Stimulated activated CD8-positive, alpha-beta memory T cell treated with anti-CD3 and anti-CD28 coated beads, Interleukin-4, amount 100 ng/mL, for 48 hours (primary cell): ENCODE measurements around the gene RFK.
A peak's percentile ranks its signal among the peaks of the same experiment; 100 is the strongest.
"Not testable (repeated sequence)": the region's sequence is repeated elsewhere in the genome, so short reads cannot be mapped to it uniquely, and the experiment has no call there.

Source experiments
- DNase-seq: peaks from one replicate; pipeline ENCODE4 v3.0.0-alpha.2; 2020

RFK gene

DNA sequence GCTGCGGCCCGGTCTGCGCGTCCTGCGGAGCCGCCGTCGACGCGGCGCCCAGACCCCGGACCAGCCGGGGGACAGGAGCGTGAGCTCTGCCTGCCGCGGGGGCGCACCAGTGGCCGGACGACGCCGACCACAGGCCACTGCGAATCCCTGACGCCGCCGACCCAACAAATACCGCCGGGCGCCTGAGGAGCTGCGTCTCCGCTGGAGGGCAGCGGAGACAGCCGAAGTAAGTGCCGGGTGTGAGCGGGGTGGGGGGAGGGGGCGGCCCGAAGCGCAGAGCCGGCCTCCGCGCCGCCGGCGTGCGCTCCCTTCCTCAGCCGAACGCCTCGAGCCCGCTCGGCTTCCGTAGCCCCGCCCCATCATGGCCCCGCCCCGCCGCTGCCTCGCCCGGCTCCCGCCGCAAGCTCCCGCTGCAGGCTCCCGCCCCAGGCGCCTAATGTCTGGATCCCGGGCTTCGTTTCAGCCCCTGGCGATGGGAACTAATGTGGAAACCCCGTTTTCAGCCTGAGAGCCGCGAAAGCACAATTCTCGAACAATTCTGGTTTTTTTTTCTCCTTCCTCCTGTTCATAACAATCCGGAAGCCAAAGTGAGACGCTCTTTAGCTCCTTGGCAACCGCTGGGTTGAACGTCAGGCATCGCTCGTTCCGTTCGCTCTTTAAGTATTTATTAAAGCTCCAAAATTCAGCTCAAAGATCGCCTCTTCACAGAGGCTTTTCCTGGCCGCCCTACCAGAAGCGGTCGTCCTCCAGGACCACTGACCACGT, at the start of gene RFK:
RFK (minus strand) TSS at position 232 of the 765 bp plus-strand sequence. CDS start 255 bp downstream, outside the sequence.
- DNase-seq, result peak; percentile 97

DNA sequence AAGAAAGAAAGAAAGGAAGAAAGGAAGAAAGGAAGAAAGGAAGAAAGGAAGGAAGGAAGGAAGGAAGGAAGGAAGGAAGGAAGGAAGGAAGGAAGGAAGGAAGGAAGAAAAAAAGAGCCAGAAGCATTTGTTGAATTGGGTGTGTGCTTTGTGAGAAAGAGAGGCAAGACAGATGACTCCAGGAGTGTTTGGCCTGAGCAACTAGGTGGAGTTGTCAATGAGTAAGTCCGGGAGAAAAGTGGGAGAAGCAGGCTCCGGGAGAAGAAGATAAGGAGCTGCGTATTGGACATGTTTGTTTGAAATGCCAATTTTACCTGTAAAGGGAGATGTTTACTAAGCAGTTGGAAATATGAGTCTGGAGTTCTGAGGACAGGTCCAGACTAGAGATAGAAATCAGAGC, 49.7 kb upstream of the RFK start:
- DNase-seq, result no peak

DNA sequence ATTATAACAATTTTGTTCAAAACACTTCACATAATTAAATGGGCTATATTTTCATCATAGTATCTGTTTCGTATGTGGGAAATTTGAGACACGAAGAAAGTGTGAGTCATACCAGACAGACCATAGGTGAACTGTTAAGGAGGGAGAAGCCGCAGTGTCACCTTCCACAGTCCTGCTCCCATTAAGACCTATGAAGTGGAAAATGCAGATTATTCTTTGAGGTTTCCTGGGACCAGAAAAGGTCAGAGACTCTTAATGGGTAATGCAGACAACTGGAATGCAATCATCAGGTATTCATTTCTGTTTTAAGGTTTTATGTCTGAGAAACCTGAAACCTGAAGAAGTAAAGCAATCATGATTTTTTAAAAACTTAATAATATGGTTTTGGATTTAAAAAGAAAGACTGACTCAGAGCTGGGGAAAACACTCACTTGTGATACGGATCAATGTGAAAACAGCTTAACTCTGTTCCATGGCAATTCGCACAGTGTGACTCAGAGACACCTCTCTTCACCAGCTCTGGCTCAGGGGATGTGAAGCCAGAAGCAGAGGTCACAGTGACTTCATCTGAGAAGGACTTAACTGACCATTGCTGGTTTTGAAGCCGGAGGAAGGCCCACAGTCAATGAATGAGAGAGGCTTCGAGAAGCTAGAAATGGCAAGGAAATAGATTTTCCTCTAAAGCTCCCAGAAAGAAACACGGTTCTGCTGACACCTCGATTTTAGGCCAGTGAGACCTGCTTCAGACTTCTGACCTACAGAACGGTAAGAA, 47.5 kb upstream of the RFK start:
- DNase-seq, result peak; percentile 65

DNA sequence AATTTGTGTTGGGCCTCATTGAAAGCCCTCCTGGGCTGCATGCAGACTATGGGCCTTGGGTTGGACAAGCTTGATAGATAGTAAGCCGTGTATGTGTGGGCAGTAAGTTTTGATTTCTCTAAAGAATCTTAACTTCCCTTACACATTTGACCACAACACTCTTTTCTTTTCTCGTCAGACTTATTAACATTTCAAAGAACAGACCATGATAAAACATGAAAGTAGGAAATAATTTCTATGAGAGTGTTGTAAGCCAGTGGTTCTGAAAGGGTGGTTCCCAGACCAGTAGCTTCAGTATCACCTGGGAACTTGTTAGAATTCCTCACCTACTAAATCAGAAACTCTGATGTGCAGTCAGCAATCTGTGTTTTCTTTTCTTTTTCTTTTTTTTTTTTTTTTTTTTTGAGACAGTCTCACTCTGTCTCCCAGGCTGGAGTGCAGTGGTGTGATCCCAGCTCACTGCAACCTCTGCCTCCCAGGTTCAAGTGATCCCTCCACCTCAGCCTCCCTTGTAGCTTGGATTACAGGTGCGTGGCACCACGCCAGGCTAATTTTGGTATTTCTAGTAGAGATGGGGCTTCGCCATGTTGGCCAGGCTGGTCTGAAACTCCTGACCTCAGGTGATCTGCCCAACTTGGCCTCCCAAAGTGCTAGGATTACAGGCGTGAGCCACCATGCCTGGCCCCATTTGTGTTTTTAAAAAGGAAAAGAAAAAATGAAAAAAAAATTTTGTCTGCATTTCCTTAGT, 44.8 kb upstream of the RFK start:
- DNase-seq, result peak; percentile 43

DNA sequence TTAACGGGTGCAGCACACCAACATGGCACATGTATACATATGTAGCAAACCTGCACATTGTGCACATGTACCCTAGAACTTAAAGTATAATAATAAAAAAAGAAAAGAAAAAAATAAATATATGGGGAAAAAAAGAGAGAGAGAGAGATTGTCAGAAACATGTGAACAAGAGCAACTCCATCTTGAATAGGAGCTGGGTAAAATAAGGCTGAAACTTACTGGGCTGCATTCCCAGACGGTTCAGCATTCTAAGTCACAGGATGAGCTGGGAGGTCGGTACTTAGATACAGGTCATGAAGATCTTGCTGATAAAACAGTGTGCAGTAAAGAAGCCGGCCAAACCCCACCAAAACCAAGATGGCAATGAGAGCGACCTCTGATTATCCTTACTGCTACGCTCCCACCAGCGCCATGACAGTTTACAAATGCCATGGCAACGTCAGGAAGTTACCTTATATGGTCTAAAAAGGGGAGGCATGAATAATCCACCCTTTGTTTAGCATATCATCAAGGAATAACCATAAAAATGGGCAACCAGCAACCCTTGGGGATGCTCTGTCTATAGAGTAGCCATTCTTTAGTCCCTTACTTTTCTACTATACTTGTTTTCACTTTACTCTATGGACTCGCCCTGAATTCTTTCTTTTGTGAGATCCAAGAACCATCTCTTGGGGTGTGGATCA, 42.9 kb upstream of the RFK start:
- DNase-seq, result not testable (repeated sequence)

DNA sequence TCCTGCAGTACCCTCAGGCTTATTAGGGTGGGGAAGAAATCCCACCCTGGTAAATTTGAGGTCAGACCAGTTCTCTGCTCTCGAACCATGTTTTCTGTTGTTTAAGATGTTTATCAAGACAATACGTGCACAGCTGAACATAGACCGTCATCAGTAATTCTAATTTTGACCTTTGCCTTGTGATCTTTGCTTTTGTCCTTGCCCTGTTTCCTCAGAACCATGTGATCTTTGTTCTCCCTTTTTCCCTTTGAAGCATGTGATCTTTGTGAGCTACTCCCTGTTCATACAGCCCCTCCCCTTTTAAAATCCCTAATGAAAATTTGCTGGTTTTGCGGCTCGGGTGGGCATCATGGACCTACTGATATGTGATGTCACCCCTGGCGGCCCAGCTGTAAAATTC, 40.7 kb upstream of the RFK start:
- DNase-seq, result not testable (repeated sequence)

DNA sequence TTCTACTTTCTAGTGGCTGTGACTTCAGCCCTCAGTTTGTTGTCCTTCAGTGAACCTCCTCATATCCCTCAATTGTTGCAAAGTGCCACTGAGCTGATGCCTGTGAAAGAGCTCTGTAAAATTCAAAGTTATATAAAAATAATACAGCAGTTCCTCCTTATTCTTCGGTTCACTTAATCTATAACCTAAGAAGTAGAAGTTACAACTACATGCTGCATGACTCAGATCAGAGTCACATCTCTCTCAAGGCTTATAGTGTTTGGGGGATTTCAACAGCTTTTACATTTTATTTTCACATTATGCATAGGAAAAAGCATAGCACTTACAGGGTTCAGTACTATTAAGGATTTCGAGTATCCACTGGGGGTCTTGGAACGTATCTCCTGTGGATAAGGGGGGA, 39.6 kb upstream of the RFK start:
- no peak for DNase-seq

DNA sequence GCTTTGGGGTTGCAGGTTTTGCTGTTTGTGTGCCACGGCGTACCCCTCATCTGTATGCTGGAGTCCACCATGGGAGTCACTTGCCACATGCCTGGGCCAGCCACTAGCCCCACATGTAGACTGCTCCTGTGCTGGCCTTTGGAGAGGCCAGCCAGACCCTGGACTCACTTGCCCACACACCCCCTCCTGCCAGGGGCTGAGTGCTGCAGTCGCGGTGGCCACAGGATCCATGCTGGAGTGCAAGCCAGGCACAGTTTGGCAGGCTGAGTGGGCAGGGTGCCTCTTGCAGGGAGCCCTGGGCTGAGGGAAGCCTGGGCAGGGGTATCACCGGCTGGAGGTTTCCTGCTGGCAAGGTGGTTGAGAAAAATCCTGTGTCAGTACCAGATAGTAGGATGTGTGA, 39.2 kb upstream of the RFK start:
- no peak for DNase-seq

DNA sequence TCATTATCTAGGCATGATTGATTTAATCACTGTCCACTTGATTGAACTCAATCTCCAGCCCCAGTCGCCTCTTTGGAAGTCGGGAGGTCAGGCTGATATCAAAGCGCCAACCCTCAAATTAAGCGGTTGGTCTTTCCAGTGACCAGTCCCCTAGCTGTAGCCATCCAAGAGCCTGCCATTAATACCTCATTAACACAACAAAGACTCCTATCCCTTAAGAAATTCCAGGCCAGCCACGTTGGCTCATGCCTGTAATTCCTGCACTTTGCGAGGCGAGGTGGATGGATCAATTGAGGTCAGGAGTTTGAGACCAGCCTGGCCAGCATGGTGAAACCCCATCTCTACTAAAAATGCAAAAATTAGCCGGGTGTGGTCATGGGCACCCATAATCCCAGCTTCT, 37.4 kb upstream of the RFK start:
- no peak for DNase-seq

DNA sequence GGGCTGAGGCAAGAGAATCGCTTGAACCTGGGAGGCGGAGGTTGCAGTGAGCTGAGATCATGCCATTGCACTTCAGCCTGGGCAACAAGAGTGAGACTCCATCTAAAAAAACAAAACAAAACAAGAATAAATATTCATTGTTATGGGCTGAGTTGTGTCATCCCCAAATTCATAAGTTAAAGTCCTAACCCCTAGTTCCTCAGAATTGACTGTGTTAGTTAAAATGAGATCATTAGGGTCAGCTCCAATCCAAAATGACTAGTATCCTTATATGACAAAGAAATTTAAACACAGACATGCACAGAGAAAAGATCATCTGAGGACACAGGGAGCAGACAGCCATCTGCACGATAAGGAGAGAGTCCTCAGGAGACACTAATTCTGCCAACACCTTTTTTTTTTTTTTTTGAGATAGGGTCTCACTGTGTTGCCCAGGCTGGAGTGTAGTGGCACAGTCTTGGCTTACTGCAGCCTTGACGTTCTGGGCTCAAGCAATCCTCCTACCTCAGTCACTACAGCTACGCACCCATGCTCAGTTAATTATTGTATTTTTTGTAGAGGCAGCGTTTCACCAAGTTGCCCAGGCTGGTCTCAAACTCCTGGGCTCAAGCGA, 32.7 kb upstream of the RFK start:
- no peak for DNase-seq

DNA sequence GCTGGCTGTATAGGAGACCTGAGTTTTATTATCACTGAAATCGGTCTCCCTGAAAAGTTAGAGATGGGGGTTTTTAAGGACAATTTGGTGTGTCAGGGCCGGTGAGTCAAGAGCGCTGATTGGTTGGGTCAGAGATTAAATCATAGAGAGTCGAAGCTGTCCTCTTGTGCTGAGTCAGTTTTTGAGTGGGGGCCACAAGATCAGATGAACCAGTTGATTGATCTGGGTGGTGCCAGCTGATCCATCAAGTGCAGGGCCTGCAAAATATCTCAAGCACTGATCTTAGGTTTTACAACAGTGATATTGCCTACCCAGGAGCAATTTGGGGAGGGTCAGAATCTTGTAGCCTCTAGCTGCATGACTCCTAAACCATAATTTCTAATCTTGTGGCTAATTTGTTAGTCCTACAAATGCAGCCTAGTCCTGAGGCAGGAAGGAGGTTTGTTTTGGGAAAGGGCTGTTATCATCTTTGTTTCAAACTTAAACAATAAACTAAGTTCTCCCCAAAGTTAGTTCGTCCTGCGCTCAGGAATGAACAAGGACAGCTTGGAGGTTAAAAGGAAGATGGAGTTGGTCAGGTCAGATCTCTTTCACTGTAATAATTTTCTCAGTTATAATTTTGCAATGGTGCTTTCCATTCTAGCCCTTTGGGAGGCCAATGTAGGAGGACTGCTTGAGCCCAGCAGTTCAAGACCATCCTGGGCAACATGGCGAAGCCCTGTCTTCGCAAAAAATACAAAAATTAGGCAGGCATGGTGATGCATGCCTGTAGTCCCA, 31.6 kb upstream of the RFK start:
- no peak for DNase-seq

DNA sequence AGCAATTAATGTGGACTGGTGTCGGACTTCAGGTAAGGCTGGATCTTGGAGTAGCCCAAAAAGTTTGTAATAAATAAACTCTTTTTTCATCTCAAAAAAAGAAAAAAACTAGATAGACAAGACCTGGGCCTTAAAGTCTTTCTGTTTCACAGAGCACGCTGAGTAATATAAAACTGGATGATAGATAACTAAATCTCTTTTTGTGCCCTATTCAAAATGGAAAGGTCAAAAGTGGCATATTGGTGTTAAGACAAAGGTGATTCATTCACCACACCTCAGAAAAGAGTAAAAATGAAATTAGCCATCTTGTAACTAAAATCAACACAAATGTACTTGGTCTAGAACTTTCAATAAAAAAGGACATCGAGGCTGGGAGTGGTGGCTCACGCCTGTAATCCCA, 30.3 kb upstream of the RFK start:
- DNase-seq, result no peak

DNA sequence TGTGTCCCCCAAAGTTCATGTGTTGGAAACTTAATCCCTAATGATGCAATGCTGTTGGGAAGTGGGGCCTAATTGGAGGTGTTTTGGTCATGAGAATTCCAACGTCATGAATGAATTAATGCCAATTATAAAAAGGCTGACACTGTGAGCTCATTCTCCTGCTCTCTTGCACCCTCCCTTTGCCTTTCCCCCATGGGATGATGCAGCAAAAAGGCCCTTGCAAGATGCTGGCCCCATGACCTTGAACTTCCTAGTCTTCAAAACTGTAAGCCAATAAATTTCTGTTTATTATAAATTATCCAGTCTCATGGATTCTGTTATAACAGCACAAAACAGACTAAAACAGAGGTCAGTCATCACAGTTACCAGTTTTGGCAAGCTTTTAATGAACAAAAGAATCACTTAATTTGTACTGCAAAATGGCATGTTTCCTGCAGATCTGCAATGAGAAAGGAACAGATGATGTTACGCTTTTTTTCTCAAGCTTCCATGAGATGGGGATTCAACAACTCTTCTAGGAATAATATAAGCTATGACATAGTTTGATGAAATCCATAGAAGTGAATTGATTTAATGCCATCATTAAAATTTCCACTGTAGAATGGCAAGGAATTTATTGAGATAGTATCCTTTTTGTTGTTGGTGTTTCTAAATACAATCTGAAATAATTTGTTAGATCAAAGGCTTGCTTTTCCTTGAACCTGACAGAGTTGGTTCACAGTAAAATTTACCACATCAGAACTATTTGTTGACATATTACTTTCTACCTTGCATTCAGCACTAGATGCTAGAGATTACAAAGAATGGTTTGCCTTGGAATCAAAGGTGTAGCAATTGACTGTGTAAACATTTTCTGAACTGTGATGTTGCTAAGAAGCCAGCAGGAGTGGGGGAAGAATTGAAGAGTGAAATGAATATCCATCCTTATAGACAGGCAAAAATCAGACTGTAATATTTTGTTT, 29.3 kb upstream of the RFK start:
- DNase-seq, result no peak

DNA sequence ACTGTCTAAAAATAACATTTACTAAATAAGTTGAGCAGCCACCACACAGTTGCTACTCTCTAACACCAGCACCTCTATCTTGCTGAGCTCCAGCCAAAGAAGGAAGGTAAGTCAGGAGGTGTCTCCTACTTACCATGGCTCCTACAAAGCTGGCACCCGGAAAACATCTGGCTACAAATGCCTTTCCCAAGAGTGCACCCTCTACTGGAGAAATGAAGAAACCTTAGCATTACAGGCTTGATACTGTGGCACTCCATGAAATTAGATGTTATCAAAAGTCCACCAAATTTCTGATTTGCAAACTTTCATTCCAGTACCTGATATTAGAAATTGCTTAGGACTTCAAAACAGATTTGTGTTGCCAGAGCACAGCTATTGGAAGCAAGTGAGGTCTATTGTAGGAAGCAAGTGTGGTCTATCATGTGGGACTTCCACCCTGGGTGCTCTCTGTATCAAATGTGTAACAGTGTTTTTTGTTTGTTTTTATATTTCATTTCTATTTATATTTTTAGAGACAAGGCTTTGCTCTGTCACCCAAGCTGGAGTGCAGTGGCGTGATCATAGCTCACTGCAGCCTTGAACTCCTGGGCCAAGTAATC, 25.7 kb upstream of the RFK start:
- DNase-seq, result no peak

DNA sequence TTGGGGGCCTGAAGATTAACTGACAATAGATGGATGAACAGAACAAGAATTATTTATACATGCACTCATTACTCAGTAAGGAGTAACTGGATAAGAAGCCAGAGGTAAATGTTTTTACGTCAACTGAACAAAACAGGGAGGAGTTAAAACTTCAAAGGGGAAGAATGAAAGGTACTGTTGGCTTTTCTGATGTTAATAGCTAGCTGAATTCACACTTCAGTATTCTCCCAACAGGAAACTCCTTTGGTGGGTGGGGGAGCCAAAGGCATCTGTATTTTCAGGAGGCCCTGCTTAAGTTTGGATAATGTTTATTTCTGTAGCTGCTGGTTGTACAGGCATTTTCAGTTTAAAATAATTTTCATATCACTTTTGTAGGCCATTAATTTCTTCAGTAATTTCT, 23.2 kb upstream of the RFK start:
- DNase-seq, result no peak

DNA sequence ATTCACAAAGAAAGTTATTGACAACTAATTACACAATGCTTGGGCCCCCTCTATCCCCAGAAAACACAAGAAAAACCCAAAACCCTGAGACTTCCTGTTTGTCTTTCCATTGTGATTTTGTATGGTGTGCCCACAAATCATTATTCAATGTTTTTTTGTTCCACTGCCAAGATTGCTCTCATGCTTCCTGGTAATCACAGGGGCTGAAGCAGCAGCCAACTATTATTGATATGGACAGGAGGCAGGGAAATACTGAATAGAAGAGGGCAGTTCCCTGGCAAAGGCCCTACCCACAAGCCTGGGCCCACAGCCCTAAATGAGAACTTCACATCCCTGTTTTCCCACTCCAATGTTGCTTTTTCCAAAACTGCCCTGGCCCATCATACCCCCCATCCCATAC, 21.5 kb upstream of the RFK start:
- DNase-seq, result no peak

DNA sequence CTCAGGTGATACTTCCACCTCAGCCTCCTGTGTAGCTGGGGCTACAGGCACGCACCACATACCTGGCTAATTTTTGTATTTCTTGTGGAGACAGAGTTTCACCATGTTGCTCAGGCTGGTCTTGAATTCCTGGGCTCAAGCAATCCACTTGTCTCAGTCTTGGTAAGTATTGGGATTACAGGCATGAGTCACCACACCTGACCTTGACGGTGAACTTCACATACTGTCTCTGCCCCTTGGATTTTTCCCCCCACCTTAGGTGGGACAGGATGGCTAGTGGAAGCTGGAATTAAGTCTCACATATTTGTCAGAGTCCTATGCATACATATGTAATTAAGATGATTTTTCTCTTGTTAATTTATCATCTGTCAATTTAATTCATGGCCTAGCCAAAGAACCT, 20.9 kb upstream of the RFK start:
- no peak for DNase-seq

DNA sequence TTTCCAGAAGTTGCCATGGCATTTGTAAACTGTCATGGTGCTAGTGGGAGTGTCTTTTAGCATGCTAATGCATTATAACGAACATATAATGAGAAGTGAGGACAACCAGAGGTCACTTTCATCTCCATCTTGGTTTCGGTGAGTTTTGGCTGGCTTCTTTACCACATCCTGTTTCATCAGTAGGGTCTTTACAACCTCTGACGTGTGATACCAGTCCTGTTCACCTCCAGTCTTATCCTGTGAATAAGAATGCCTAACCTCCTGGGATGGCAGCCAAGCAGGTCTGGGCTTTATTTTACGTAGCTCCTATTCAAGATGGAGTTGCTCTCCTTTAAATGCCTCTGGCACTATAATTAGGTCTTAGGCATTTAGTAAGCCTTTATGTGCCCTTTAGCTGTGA, 20.4 kb upstream of the RFK start:
- no peak for DNase-seq

DNA sequence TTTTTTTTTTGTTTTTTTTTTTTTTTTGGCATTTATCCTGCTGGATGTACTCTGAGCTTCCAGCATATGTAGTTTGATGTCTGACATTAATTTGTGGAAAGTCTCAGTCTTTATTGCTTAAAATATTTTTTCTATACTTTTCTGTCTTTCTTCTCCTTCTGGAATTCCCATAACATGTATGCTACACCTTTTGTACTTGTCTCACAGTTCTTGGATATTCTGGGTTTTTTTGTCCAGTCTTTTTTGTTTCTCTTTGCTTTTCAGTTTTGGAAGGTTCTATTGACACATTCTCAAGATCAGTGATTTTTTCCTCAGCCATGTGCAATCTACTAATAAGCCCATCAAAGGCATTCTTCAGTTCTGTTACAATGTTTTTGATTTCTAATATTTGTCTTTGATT, 19.4 kb upstream of the RFK start:
- DNase-seq, result no peak

DNA sequence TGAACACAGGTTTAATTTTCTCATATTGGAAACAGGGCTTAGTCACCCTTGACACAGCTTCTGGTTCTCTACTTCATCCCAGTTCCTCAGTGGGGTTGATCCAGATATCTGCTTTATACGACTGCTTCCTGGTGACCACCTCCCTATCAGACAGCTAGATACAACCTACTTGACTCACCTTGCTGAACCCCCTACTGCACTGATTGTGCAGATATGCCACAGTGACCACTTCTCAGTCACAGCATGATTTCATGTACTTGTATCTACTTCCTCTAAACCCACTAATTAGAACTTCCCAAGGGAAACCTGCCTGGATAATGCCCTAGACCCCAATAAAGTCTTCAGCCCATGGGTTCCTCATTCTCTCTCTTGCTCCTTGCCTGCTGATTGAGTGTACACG, 18.4 kb upstream of the RFK start:
- no peak for DNase-seq
